ENCODE measurements around the gene C10orf105. TPM values are rescaled to one million over a fixed set of nuclear protein-coding genes. Genes with fewer than 3 reads are reported as not detected.
A peak's percentile ranks its signal among the peaks of the same experiment; 100 is the strongest.

C10orf105 gene
- total RNA-seq, 2 experiments from 2014 or later, result 0.25 to 0.36 TPM

- peaks cover 77% of the 10 kb centered on the region for H3K36me3 ChIP-seq (ENCODE audit: insufficient read depth, low read length)
- H3K9me3 Mint-ChIP-seq, result no peaks in the 10 kb centered on the region
- intact Hi-C loops (cut with DNase I, micrococcal nuclease), result no loop called here
These were observed 35.0 kb upstream of the C10orf105 start for GRCh38 chr10:71754562-71754961.

DNA sequence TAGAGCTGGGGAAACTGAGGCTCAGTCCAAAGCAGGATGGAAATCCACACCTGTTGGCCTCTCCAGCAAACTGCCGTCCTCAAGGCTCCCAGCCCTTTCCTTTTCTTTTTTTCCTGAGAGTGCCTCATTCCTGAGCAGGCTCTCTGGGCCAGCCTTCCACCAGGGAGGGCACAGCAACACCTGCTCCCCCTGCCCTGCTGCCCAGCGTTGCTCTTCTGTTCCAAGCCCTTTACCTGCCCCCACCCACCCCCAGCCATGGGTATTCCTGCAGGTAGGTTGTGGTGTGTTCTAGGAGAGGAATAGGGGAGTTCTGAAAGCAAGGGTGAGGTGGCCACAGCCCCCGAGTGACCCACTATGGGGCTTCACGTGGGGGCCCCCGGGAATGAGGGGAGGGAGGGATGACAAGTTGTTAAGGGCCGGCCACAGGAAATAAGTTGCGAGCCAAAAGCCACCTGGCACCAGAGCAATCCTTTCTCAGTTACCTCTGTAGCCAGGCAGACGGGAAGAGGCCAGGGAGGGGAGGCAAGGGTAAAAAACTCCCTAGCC, 34.5 kb upstream of the C10orf105 start:
- Histone ChIP-seq H3K4me1 (ENCODE audit: insufficient read depth, low read length) (peaks cover 100% of the 10 kb centered on the region), H3K27ac (ENCODE audit: low read depth in 1 of 2, low read length in 2 of 2) (peak overlapping the region; percentile 86 to 87), H3K4me3 (ENCODE audit: low read length) (no peak overlapping the region), H3K36me3 (ENCODE audit: insufficient read depth, low read length) (peaks cover 75% of the 10 kb centered on the region), H3K9me3 (ENCODE audit: control insufficient read depth in 1 of 2, insufficient read depth in 1 of 2, low read length in 2 of 2) (no peaks in the 10 kb centered on the region), H3K27me3 (ENCODE audit: control insufficient read depth in 1 of 2, insufficient read depth in 2 of 2, low read length in 2 of 2) (no peaks in the 10 kb centered on the region)
- Mint-ChIP-seq H3K9me3 (no peaks in the 10 kb centered on the region), H3K4me1 (ENCODE audit: low read depth) (peaks cover 94% of the 10 kb centered on the region), H3K36me3 (ENCODE audit: low read depth) (peaks cover 84% of the 10 kb centered on the region), H3K27ac (peak overlapping the region; percentile 93), H3K27me3 (no peaks in the 10 kb centered on the region), H3K4me3 (peak overlapping the region; percentile 30)
- intact Hi-C loops (cut with DNase I, micrococcal nuclease), result no loop called here
- ATAC-seq (ENCODE audit: poor library complexity), result no peak
- TF ChIP-seq CTCF (IDR thresholded peaks at IDR 0.05), result no peak
- ChIA-PET POLR2A (interaction anchor here (5.2 to 6.0 kb wide), 3 partner anchors 12 to 27 kb away, joined by 46 to 147 read pairs (median 53); partner anchors contain the start of gene VSIR), CTCF (no interaction called here)
- no peak for DNase-seq

More at GRCh38 chr10:71754562-71754961, 35.0 kb upstream of the C10orf105 start:
- H3K9me3 ChIP-seq (ENCODE audit: control insufficient read depth in 1 of 2, insufficient read depth in 1 of 2, low read length in 2 of 2), result no peaks in the 10 kb centered on the region
- peak overlapping the region; percentile 86 to 87 for H3K27ac ChIP-seq (ENCODE audit: low read depth in 1 of 2, low read length in 2 of 2)
- peak overlapping the region; percentile 35 for H3K4me3 Mint-ChIP-seq
- DNase-seq (no peak), ATAC-seq (ENCODE audit: poor library complexity) (no peak)
- H3K4me1 ChIP-seq (ENCODE audit: insufficient read depth, low read length), result peaks cover 100% of the 10 kb centered on the region
- no peak overlapping the region for H3K4me3 ChIP-seq (ENCODE audit: low read length)
- H3K36me3 Mint-ChIP-seq (ENCODE audit: low read depth), result peaks cover 85% of the 10 kb centered on the region
- ChIA-PET CTCF (interaction anchor here (1.3 to 5.0 kb wide), 2 partner anchors 18 to 46 kb away, joined by 3 to 35 read pairs; partner anchors contain the start of gene VSIR), POLR2A (interaction anchor here (4.3 to 6.0 kb wide), 4 partner anchors 13 to 46 kb away, joined by 16 to 147 read pairs (median 50); partner anchors contain the start of gene VSIR)
- H3K27ac Mint-ChIP-seq, result peak overlapping the region; percentile 93
- H3K4me1 Mint-ChIP-seq (ENCODE audit: low read depth), result peaks cover 89% of the 10 kb centered on the region
- no peaks in the 10 kb centered on the region for H3K27me3 ChIP-seq (ENCODE audit: control insufficient read depth in 1 of 2, insufficient read depth in 2 of 2, low read length in 2 of 2)
- no peak for TF ChIP-seq CTCF (IDR thresholded peaks at IDR 0.05)
- H3K27me3 Mint-ChIP-seq, result no peaks in the 10 kb centered on the region

DNA sequence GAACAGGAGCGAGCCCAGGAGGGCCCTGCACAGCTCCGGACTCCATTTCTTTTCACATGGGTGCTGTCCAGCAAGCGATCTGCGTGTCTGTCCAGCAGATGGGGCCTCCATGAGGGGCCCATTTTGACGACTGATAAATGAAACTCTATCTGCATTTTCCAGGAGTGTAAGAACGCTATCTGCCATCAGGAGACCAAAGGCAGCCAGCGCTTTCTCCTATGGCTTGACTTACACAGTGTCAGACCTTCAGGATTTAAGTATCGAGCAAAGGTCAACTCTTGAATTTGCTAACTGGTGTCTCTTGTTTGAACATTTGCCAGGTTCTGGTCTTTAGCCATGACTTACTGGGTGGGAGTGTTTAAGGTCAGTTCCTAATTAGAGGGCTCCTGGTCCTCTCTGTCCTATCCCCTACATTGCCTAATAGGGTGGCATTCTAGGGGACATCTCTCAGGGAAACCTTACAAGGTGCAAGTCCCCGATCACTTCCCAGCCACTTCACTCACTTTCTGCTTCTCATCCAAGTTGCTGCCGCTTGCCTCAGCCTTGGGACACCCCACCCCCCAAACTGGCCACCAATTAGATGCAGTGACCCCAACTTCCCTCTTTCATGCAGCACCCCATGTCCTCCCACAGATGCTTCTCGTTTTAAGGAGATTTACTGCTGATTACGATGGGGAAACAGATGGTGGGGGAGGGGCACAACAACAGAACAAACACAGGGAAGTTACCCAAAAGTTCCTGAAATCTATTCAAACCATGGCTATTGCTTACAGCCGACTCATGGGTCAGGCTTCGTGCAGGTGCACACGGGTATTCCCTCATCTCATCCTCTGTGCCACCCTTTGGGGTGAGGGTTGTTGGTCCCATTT, 33.7 kb upstream of the C10orf105 start:
- Histone ChIP-seq H3K4me1 (ENCODE audit: insufficient read depth, low read length) (peaks cover 100% of the 10 kb centered on the region), H3K4me3 (ENCODE audit: low read length) (no peak overlapping the region), H3K9me3 (ENCODE audit: control insufficient read depth in 1 of 2, insufficient read depth in 1 of 2, low read length in 2 of 2) (no peaks in the 10 kb centered on the region), H3K27me3 (ENCODE audit: control insufficient read depth in 1 of 2, insufficient read depth in 2 of 2, low read length in 2 of 2) (no peaks in the 10 kb centered on the region), H3K27ac (ENCODE audit: low read depth in 1 of 2, low read length in 2 of 2) (peak overlapping the region; percentile 86 to 87), H3K36me3 (ENCODE audit: insufficient read depth, low read length) (peaks cover 70% of the 10 kb centered on the region)
- Mint-ChIP-seq H3K4me1 (ENCODE audit: low read depth) (peaks cover 97% of the 10 kb centered on the region), H3K9me3 (no peaks in the 10 kb centered on the region), H3K27ac (peak overlapping the region; percentile 93), H3K27me3 (no peaks in the 10 kb centered on the region), H3K36me3 (ENCODE audit: low read depth) (peaks cover 85% of the 10 kb centered on the region), H3K4me3 (peak overlapping the region; percentile 38)
- intact Hi-C loops (cut with DNase I, micrococcal nuclease), result no loop called here
- POLR2A ChIA-PET, result interaction anchor here (0.9 to 19.3 kb wide), 11 partner anchors 10 to 48 kb away, joined by 3 to 416 read pairs (median 11); partner anchors contain the start of gene VSIR
- TF ChIP-seq CTCF (IDR thresholded peaks at IDR 0.05), result no peak
- CTCF ChIA-PET, result interaction anchor here (1.2 to 1.5 kb wide), 4 partner anchors 10 to 20 kb away, joined by 3 to 6 read pairs (median 4); no protein-coding TSS in a partner anchor
- peak in 3 of 14 experiments; percentile 45 to 71 (median 69) for DNase-seq
- no peak for ATAC-seq (ENCODE audit: poor library complexity)
